ENCODE data around the gene TMEM140. TPM values are rescaled to one million over a fixed set of nuclear protein-coding genes. Genes with fewer than 3 reads are reported as not detected.

The TMEM140 gene
- total RNA-seq, 2 donors from 2014 or later = 4.0 to 9.6 TPM

- Histone ChIP-seq H3K27ac (no peak overlapping the region), H3K36me3 (replicated peaks in 1 of 2; ENCODE audit: insufficient read depth in 1 of 2, low read depth in 2 of 2) (no peaks in the 10 kb centered on the region), H3K4me1 (peaks cover 16% of the 10 kb centered on the region), H3K9me3 (no peaks in the 10 kb centered on the region), H3K4me3 (no peak overlapping the region), H3K27me3 (no peaks in the 10 kb centered on the region)
- WGBS, 2 donors = 78 to 81% methylated on average over 1 of the region's 1 CpG
- no peak for ATAC-seq
- TF ChIP-seq POLR2A (IDR thresholded peaks at IDR 0.05) = no peak
- TF ChIP-seq, protein P1, sequence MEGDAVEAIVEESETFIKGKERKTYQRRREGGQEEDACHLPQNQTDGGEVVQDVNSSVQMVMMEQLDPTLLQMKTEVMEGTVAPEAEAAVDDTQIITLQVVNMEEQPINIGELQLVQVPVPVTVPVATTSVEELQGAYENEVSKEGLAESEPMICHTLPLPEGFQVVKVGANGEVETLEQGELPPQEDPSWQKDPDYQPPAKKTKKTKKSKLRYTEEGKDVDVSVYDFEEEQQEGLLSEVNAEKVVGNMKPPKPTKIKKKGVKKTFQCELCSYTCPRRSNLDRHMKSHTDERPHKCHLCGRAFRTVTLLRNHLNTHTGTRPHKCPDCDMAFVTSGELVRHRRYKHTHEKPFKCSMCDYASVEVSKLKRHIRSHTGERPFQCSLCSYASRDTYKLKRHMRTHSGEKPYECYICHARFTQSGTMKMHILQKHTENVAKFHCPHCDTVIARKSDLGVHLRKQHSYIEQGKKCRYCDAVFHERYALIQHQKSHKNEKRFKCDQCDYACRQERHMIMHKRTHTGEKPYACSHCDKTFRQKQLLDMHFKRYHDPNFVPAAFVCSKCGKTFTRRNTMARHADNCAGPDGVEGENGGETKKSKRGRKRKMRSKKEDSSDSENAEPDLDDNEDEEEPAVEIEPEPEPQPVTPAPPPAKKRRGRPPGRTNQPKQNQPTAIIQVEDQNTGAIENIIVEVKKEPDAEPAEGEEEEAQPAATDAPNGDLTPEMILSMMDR (IDR thresholded peaks at IDR 0.05) = no peak
- DNase-seq = no peak
- intact Hi-C loops (cut with DNase I) = no loop called here
These were observed 8.4 kb downstream of the TMEM140 start for GRCh38 chr7:135156290-135156689.

DNA sequence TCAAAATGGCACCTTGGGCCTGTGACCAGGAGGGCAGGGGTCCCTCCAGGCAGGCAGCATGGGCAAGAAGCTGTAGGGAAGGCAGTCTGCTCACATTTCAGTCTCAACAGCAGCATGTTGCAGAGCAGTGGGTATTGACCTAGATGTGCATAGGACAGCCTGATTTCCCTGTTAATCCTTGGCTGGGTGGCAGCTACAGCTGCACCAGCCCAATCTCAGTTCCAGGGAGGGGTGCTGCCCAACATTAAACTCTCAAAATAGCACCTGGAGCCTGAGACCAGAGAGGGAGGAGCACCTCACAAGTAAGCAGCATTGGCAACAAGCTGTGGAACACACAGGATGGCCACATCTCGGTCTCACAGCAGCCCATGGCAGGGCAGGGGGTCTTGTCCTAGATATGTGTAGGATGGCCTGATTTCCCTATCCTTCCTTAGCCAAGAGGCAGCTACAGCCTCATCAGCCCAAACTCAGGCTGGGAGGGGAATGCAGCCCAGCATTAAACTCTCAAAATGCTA, 10.3 kb downstream of the TMEM140 start:
- Histone ChIP-seq H3K27me3 (no peaks in the 10 kb centered on the region), H3K4me3 (no peak overlapping the region), H3K36me3 (replicated peaks in 1 of 2; ENCODE audit: insufficient read depth in 1 of 2, low read depth in 2 of 2) (no peaks in the 10 kb centered on the region), H3K4me1 (peaks cover 16% of the 10 kb centered on the region), H3K27ac (peak overlapping the region in 1 of 4 donors; percentile 4), H3K9me3 (no peaks in the 10 kb centered on the region)
- intact Hi-C loops (cut with DNase I) = no loop called here
- no peak for TF ChIP-seq POLR2A (IDR thresholded peaks at IDR 0.05)
- TF ChIP-seq, protein P1 (IDR thresholded peaks at IDR 0.05) = no peak
- WGBS, 2 donors = 100% methylated on average over 1 of the region's 1 CpG
- DNase-seq (no peak), ATAC-seq (no peak)

DNA sequence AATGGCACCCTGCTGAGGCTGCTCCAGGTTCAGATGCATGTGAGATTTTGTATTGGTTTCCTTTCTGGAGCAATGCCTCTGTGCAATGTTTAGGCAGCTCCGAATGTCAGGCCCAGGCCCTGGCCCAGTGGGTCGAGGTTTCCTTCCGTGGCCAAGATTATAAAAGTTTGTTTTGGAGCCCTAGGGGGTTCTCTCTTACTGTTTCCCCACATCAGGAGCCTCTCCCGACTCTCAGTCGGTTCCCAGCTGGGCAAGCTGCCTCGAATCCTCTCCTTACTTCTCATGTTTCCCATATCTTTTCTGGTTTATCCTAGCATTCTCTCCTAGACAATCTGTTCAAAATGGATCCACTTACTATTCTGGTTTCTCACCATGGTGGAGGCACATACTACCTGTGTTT, 11.0 kb downstream of the TMEM140 start:
- WGBS, 2 donors = 81 to 97% methylated on average over 5 to 6 of the region's 6 CpGs
- H3K4me1 ChIP-seq = peaks cover 16% of the 10 kb centered on the region
- H3K9me3 ChIP-seq = no peaks in the 10 kb centered on the region
- intact Hi-C loops (cut with DNase I) = no loop called here
- TF ChIP-seq, protein P1 (IDR thresholded peaks at IDR 0.05) = no peak
- TF ChIP-seq POLR2A (IDR thresholded peaks at IDR 0.05) = no peak
- H3K4me3 ChIP-seq = no peak overlapping the region
- H3K27ac ChIP-seq = no peak overlapping the region
- H3K27me3 ChIP-seq = no peaks in the 10 kb centered on the region
- H3K36me3 ChIP-seq (replicated peaks in 1 of 2; ENCODE audit: insufficient read depth in 1 of 2, low read depth in 2 of 2) = no peaks in the 10 kb centered on the region
- ATAC-seq (no peak), DNase-seq (no peak)

- Histone ChIP-seq H3K4me3 (no peak overlapping the region), H3K27ac (peak overlapping the region in 3 of 4 donors; percentile 17 to 66 (median 62)), H3K4me1 (peaks cover 22% of the 10 kb centered on the region), H3K36me3 (replicated peaks in 1 of 2; ENCODE audit: insufficient read depth in 1 of 2, low read depth in 2 of 2) (no peaks in the 10 kb centered on the region), H3K27me3 (no peaks in the 10 kb centered on the region), H3K9me3 (no peaks in the 10 kb centered on the region)
- TF ChIP-seq, protein P1 (IDR thresholded peaks at IDR 0.05) = no peak
- no peak for TF ChIP-seq POLR2A (IDR thresholded peaks at IDR 0.05)
- no peak for DNase-seq
- 84 to 91% methylated on average over 2 of the region's 2 CpGs for WGBS, 2 donors
- ATAC-seq = no peak
- intact Hi-C loops (cut with DNase I) = loop anchor here (10.0 kb wide), 1 partner anchor 165 kb away; no protein-coding TSS in a partner anchor
These were observed 11.7 kb downstream of the TMEM140 start for GRCh38 chr7:135159359-135160085.
